OCI-LY3 (cell line): Measurements from ENCODE around the gene NLRC3.

Experiments used
- H2AFZ ChIP-seq: fragments of 200-600, 300-600 bp; shearing (Covaris generic); 2 replicates; pipeline ENCODE4 v1.6.0; 2014; ENCODE audit warnings: antibody characterized with exemption, low read depth, low read length
- H3K27ac ChIP-seq: fragments of 200-600, 300-600 bp; sonication (generic); 2 replicates; pipeline ENCODE4 v1.5.1; 2014; ENCODE audit warnings: mild to moderate bottlenecking, low read length, moderate library complexity, mixed read lengths
- H3K27me3 ChIP-seq: fragments of 200-600, 300-600 bp; sonication (generic); 2 replicates; pipeline ENCODE4 v1.6.1; 2014; ENCODE audit warnings: low read depth, low read length, mixed read lengths
- H3K36me3 ChIP-seq: fragments of 200-600, 300-600 bp; sonication (generic); replicated peaks from 2 replicates; pipeline ENCODE3; 2014; ENCODE audit warnings: low read depth, low read length, mixed read lengths
- H3K4me1 ChIP-seq: fragments of 300-600, 200-600 bp; sonication (generic); 2 replicates; pipeline ENCODE4 v1.6.1; 2014; ENCODE audit warnings: low read length, mixed read lengths
- H3K4me2 ChIP-seq: fragments of 200-600, 300-600 bp; sonication (generic); 2 replicates; pipeline ENCODE4 v1.6.1; 2014; ENCODE audit warnings: low read length, mixed read lengths
- H3K4me3 ChIP-seq: fragments of 300-600, 200-600 bp; sonication (generic); 2 replicates; pipeline ENCODE4 v1.5.1; 2014; ENCODE audit warnings: antibody characterized with exemption, mild to moderate bottlenecking, low read length, moderate library complexity
- H3K79me2 ChIP-seq: fragments of 300-600, 200-600 bp; shearing (Covaris generic); 2 replicates; pipeline ENCODE4 v1.6.1; 2014; ENCODE audit warnings: mild to moderate bottlenecking, low read length, mixed read lengths
- H3K9ac ChIP-seq: fragments of 300-600, 200-600 bp; shearing (Covaris generic); 2 replicates; pipeline ENCODE4 v1.6.0; 2014; ENCODE audit warnings: mild to moderate bottlenecking, low read length, moderate library complexity
- H3K9me3 ChIP-seq: fragments of 200-600, 300-600 bp; shearing (Covaris generic); 2 replicates; pipeline ENCODE4 v1.6.1; 2014; ENCODE audit warnings: low read length, mixed read lengths; ENCODE audit not compliant: insufficient read depth
- H4K20me1 ChIP-seq: fragments of 200-600, 300-600 bp; sonication (generic); 2 replicates; pipeline ENCODE4 v1.6.1; 2016; ENCODE audit warnings: low read length, mixed read lengths; ENCODE audit not compliant: insufficient read depth
- EZH2phosphoT487 ChIP-seq: fragments of 200-600 bp; shearing (Covaris generic); IDR thresholded peaks from 2 replicates; pipeline ENCODE4 v1.6.1; 2018; ENCODE audit warnings: antibody characterized with exemption, mixed run types, low read depth
- TF ChIP-seq, protein P1 (sequence below): fragments of 200-600, 300-600 bp; sonication (generic); IDR thresholded peaks from 2 replicates; pipeline ENCODE4 v1.5.1; 2014; ENCODE audit warnings: antibody characterized with exemption, low read length, low read depth

The NLRC3 gene

GRCh38 chr16:3490911-3491629 is 86.1 kb downstream of the NLRC3 start:
- no peak overlapping the region for H3K9ac ChIP-seq
- H4K20me1 ChIP-seq: no peaks in the 10 kb centered on the region
- H3K27ac ChIP-seq: no peak overlapping the region
- TF ChIP-seq EZH2phosphoT487: no peak
- TF ChIP-seq, protein P1, sequence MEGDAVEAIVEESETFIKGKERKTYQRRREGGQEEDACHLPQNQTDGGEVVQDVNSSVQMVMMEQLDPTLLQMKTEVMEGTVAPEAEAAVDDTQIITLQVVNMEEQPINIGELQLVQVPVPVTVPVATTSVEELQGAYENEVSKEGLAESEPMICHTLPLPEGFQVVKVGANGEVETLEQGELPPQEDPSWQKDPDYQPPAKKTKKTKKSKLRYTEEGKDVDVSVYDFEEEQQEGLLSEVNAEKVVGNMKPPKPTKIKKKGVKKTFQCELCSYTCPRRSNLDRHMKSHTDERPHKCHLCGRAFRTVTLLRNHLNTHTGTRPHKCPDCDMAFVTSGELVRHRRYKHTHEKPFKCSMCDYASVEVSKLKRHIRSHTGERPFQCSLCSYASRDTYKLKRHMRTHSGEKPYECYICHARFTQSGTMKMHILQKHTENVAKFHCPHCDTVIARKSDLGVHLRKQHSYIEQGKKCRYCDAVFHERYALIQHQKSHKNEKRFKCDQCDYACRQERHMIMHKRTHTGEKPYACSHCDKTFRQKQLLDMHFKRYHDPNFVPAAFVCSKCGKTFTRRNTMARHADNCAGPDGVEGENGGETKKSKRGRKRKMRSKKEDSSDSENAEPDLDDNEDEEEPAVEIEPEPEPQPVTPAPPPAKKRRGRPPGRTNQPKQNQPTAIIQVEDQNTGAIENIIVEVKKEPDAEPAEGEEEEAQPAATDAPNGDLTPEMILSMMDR: 0 out of 2 replicates have a peak, but pooled peaks have one; percentile 15
- no peaks in the 10 kb centered on the region for H3K36me3 ChIP-seq
- no peaks in the 10 kb centered on the region for H3K9me3 ChIP-seq
- H3K4me1 ChIP-seq: no peaks in the 10 kb centered on the region
- H3K79me2 ChIP-seq: no peaks in the 10 kb centered on the region
- H3K4me3 ChIP-seq: no peak overlapping the region
- H3K4me2 ChIP-seq: no peak overlapping the region
- H3K27me3 ChIP-seq: no peaks in the 10 kb centered on the region
- no peak overlapping the region for H2AFZ ChIP-seq
